IMR-90 (cell line): ENCODE data around the gene IFIT1B. TPM values are rescaled to one million over a fixed set of nuclear protein-coding genes. Genes with fewer than 3 reads are reported as not detected.

Experiments
- ATAC-seq: fragments of 200-7000 bp; cut with Tn5 transposase; 2 replicates; pipeline ENCODE4 v1.9.1; 2020; ENCODE audit warnings: low read depth, mild to moderate bottlenecking, moderate library complexity
- BruUV-seq: library from RNA; stranded (reverse); fragments of 400-500 nt; replicated peaks from 2 replicates; lab custom pipeline; 2021; lab: Mats Ljungman, UMichigan
- CTCF ChIA-PET: fragments of 300-600 bp; formaldehyde crosslinking; extraction: SDS; loops from one replicate; lab custom pipeline; 2021; ENCODE audit warnings: antibody characterized with exemption; lab: Yijun Ruan, JAX
- POLR2A ChIA-PET: fragments of 300-600 bp; sonication (Branson Sonifier 250); formaldehyde crosslinking; loops from one replicate; lab custom pipeline; 2022; ENCODE audit warnings: antibody characterized with exemption; ENCODE audit not compliant: unreplicated experiment; lab: Charles Lee
- DNase-seq: peaks from one replicate; pipeline ENCODE4 v3.0.0; 2013
- H2AFZ ChIP-seq: replicated peaks from 2 replicates; pipeline ENCODE3; 2013; ENCODE audit warnings: low read length, mild to moderate bottlenecking; ENCODE audit not compliant: poor library complexity
- H2AK5ac ChIP-seq: 2 replicates; pipeline ENCODE4 v1.6.1; 2013; ENCODE audit warnings: low read depth, low read length, inconsistent platforms
- H2AK9ac ChIP-seq: replicated peaks from 2 replicates; pipeline ENCODE3; 2013; ENCODE audit warnings: mild to moderate bottlenecking, low read depth, low read length, moderate library complexity; ENCODE audit not compliant: poor library complexity
- H2BK120ac ChIP-seq: 2 replicates; pipeline ENCODE4 v1.6.1; 2013; ENCODE audit warnings: low read depth, low read length, inconsistent platforms
- H2BK15ac ChIP-seq: 3 replicates; pipeline ENCODE4 v1.6.1; 2013; ENCODE audit warnings: low read depth, low read length, inconsistent platforms
- H2BK20ac ChIP-seq: 2 replicates; pipeline ENCODE4 v1.6.1; 2013; ENCODE audit warnings: low read depth, mild to moderate bottlenecking, inconsistent platforms, low read length, moderate library complexity
- H2BK5ac ChIP-seq: 2 replicates; pipeline ENCODE4 v1.6.1; 2013; ENCODE audit warnings: mild to moderate bottlenecking, low read depth, low read length, inconsistent platforms; ENCODE audit not compliant: poor library complexity, severe bottlenecking
- H3K14ac ChIP-seq: replicated peaks from 2 replicates; pipeline ENCODE4 v1.6.1; 2013; ENCODE audit warnings: low read depth, low read length, inconsistent platforms
- H3K18ac ChIP-seq: 2 replicates; pipeline ENCODE4 v1.6.1; 2013; ENCODE audit warnings: low read depth, low read length, control low read depth
- H3K23ac ChIP-seq: 2 replicates; pipeline ENCODE4 v1.6.1; 2013; ENCODE audit warnings: low read depth, low read length, inconsistent platforms
- H3K27ac ChIP-seq: 2 replicates; pipeline ENCODE4 v1.5.1; 2013; ENCODE audit warnings: mild to moderate bottlenecking, control low read depth, low read length; ENCODE audit not compliant: insufficient read depth
- H3K27me3 ChIP-seq: 2 replicates; pipeline ENCODE4 v1.6.1; 2013; ENCODE audit warnings: low read length; ENCODE audit not compliant: control insufficient read depth, insufficient read depth
- H3K36me3 ChIP-seq: 2 replicates; pipeline ENCODE4 v1.6.1; 2013; ENCODE audit warnings: low read length, mixed read lengths; ENCODE audit not compliant: control insufficient read depth, insufficient read depth
- H3K4ac ChIP-seq: 2 replicates; pipeline ENCODE4 v1.6.1; 2013; ENCODE audit warnings: low read depth, low read length, inconsistent platforms
- H3K4me1 ChIP-seq: 2 replicates; pipeline ENCODE4 v1.6.1; 2013; ENCODE audit warnings: low read length, mixed read lengths; ENCODE audit not compliant: control insufficient read depth, insufficient read depth
- H3K4me2 ChIP-seq: 2 replicates; pipeline ENCODE4 v1.6.1; 2013; ENCODE audit warnings: low read depth, mild to moderate bottlenecking, control low read depth, low read length, moderate library complexity
- H3K4me3 ChIP-seq: 2 replicates; pipeline ENCODE4 v1.5.1; 2013; ENCODE audit warnings: low read depth, mild to moderate bottlenecking, control low read depth, low read length, moderate library complexity; ENCODE audit not compliant: insufficient read depth
- H3K56ac ChIP-seq: 2 replicates; pipeline ENCODE4 v1.6.1; 2013; ENCODE audit warnings: low read length, inconsistent platforms; ENCODE audit not compliant: insufficient read depth; ENCODE audit errors: extremely low read depth
- H3K79me1 ChIP-seq, 2 experiments: 2 replicates each; pipeline ENCODE4 v1.6.1; 2013; ENCODE audit warnings: low read length in 2 of 2, inconsistent platforms in 1 of 2, low read depth in 1 of 2
- H3K9ac ChIP-seq: 2 replicates; pipeline ENCODE4 v1.6.1; 2013; ENCODE audit warnings: low read depth, low read length, control low read depth
- H3K9me1 ChIP-seq: 2 replicates; pipeline ENCODE4 v1.6.1; 2013; ENCODE audit warnings: low read length, inconsistent platforms; ENCODE audit not compliant: insufficient read depth
- H3K9me3 ChIP-seq: 2 replicates; pipeline ENCODE4 v1.6.1; 2013; ENCODE audit warnings: low read length; ENCODE audit not compliant: control insufficient read depth, insufficient read depth
- H4K20me1 ChIP-seq: 2 replicates; pipeline ENCODE4 v1.6.1; 2013; ENCODE audit warnings: low read length, inconsistent platforms; ENCODE audit not compliant: insufficient read depth
- H4K5ac ChIP-seq: 2 replicates; pipeline ENCODE4 v1.6.1; 2013; ENCODE audit warnings: mild to moderate bottlenecking, low read depth, low read length, control low read depth
- H4K8ac ChIP-seq, 2 experiments: 2 replicates each; pipeline ENCODE4 v1.6.1; 2013; ENCODE audit warnings: low read depth in 2 of 2, low read length in 2 of 2, control low read depth in 1 of 2, inconsistent platforms in 1 of 2
- H4K91ac ChIP-seq: 2 replicates; pipeline ENCODE4 v1.6.1; 2013; ENCODE audit warnings: low read depth, low read length, inconsistent platforms; ENCODE audit not compliant: insufficient read depth
- BHLHE40 ChIP-seq: fragments of 150-350 bp; IDR thresholded peaks from 2 replicates; pipeline ENCODE4 v1.6.1; 2016; ENCODE audit warnings: mild to moderate bottlenecking, low read depth, low read length
- CEBPB ChIP-seq: IDR thresholded peaks from 2 replicates; pipeline ENCODE4 v1.6.1; 2012; ENCODE audit warnings: low read depth, low read length, improper control_type of control experiment
- CHD1 ChIP-seq: IDR thresholded peaks from 2 replicates; pipeline ENCODE4 v1.6.1; 2012; ENCODE audit warnings: low read depth, low read length, improper control_type of control experiment
- FOS ChIP-seq: fragments of 150-350 bp; IDR thresholded peaks from 2 replicates; pipeline ENCODE4 v1.6.1; 2016; ENCODE audit warnings: low read depth, low read length
- MAFK ChIP-seq: IDR thresholded peaks from 2 replicates; pipeline ENCODE4 v1.6.1; 2012; ENCODE audit warnings: low read depth, low read length, improper control_type of control experiment
- MAZ ChIP-seq: IDR thresholded peaks from 2 replicates; pipeline ENCODE4 v1.6.1; 2012; ENCODE audit warnings: low read depth, mild to moderate bottlenecking, low read length, improper control_type of control experiment, moderate library complexity, borderline replicate concordance
- MXI1 ChIP-seq: IDR thresholded peaks from 2 replicates; pipeline ENCODE4 v1.6.1; 2012; ENCODE audit warnings: low read depth, mild to moderate bottlenecking, low read length, moderate library complexity, borderline replicate concordance
- NFE2L2 ChIP-seq: fragments of 150-350 bp; IDR thresholded peaks from 2 replicates; pipeline ENCODE4 v1.6.1; 2016; ENCODE audit warnings: low read depth, mild to moderate bottlenecking, low read length
- POLR2A ChIP-seq: IDR thresholded peaks from 2 replicates; pipeline ENCODE4 v1.6.1; 2012; ENCODE audit warnings: mild to moderate bottlenecking, low read depth, low read length
- RAD21 ChIP-seq: IDR thresholded peaks from 2 replicates; pipeline ENCODE4 v1.6.1; 2012; ENCODE audit warnings: low read length, improper control_type of control experiment
- RCOR1 ChIP-seq: IDR thresholded peaks from 2 replicates; pipeline ENCODE4 v1.6.1; 2012; ENCODE audit warnings: mild to moderate bottlenecking, low read length, improper control_type of control experiment; ENCODE audit not compliant: insufficient replicate concordance
- RFX5 ChIP-seq: IDR thresholded peaks from 2 replicates; pipeline ENCODE4 v1.8.0; 2012; ENCODE audit warnings: low read depth, mild to moderate bottlenecking, low read length, moderate library complexity
- SMC3 ChIP-seq: fragments of 150-350 bp; IDR thresholded peaks from 2 replicates; pipeline ENCODE4 v1.6.1; 2016; ENCODE audit warnings: low read depth, mild to moderate bottlenecking, antibody characterized with exemption, low read length, moderate library complexity
- dilution Hi-C: fragments of 300-500 bp; cut with HindIII; formaldehyde crosslinking; loops from one replicate; pipeline ENCODE4 v1.14.3; 2018; ENCODE audit warnings: low sequenced_read_pairs; ENCODE audit not compliant: unreplicated experiment
- in situ Hi-C: fragments of 300-500 bp; cut with MboI; formaldehyde crosslinking; loops from 3 replicates; pipeline ENCODE4 v1.14.3; 2019; ENCODE audit warnings: low sequenced_read_pairs, inconsistent platforms, mixed read lengths
- intact Hi-C: fragments of 100-400 bp; cut with micrococcal nuclease; formaldehyde crosslinking; loops from 2 replicates; pipeline ENCODE4 v1.10.0; 2022
- polyA plus RNA-seq, 3 experiments: library from polyadenylated mRNA; depleted of rRNA; stranded (reverse); fragments of >200 nt; gene quantifications; 2 replicates each; pipeline ENCODE4 v1.2.3, GENCODE V29; 2012; ENCODE audit warnings: low replicate concordance in 1 of 3
- total RNA-seq: library from RNA; depleted of rRNA; stranded (reverse); fragments of >200 nt; gene quantifications from 2 replicates; pipeline ENCODE4 v1.2.3, GENCODE V29; 2012
- TF ChIP-seq, protein P1 (sequence below): fragments of 150-350 bp; IDR thresholded peaks from 2 replicates; pipeline ENCODE4 v1.6.1; 2017; ENCODE audit warnings: mild to moderate bottlenecking, antibody characterized with exemption, low read length, low read depth
- TF ChIP-seq, protein P2 (sequence below): fragments of 150-350 bp; IDR thresholded peaks from 2 replicates; pipeline ENCODE4 v1.6.1; 2016; ENCODE audit warnings: low read depth, mild to moderate bottlenecking, low read length, moderate library complexity, borderline replicate concordance

Gene IFIT1B
- total and polyA plus RNA-seq, 2 of the 4 experiments (the other 2 are of a cell fraction) = not detected

GRCh38 chr10:89373916-89374711 lies 3.7 kb upstream of the IFIT1B start (continued):
- no peak for TF ChIP-seq BHLHE40
- peak; percentile 91 for TF ChIP-seq CEBPB

GRCh38 chr10:89374713-89375141 lies 3.1 kb upstream of the IFIT1B start:
- ATAC-seq (peak; percentile 59; the same call in 1 of the 2 replicates), DNase-seq (no peak)
- Histone ChIP-seq H3K4me3 (no peak overlapping the region), H3K9me3 (no peaks in the 10 kb centered on the region), H3K9ac (0 out of 2 replicates have a peak overlapping the region, but pooled peaks have one; percentile 16), H3K4me2 (peak overlapping the region; percentile 58), H3K36me3 (no peaks in the 10 kb centered on the region), H2AK5ac (peak overlapping the region; percentile 13; the same call in 1 of the 2 replicates), H4K8ac (peak overlapping the region in 1 of 2 experiments; percentile 6; a peak in 1 of 4 replicates), H3K14ac (0 out of 2 replicates have a peak overlapping the region, but pooled peaks have one; percentile 5), H2AK9ac (no peak overlapping the region), H2BK120ac (peak overlapping the region; percentile 9; the same call in 1 of the 2 replicates), H3K56ac (no peak overlapping the region), H2BK5ac (peak overlapping the region; percentile 45), H3K27me3 (no peaks in the 10 kb centered on the region), H3K9me1 (peaks cover 6% of the 10 kb centered on the region), H4K91ac (no peak overlapping the region), H3K4ac (peak overlapping the region; percentile 10), H2BK20ac (no peak overlapping the region), H2AFZ (peak overlapping the region; percentile 27), H3K4me1 (peaks cover 6% of the 10 kb centered on the region), H3K27ac (peak overlapping the region; percentile 88; the same call in 1 of the 2 replicates), H3K23ac (peak overlapping the region; percentile 27; the same call in 1 of the 2 replicates), H3K79me1 (no peaks in the 10 kb centered on the region), H4K20me1 (peaks cover 8% of the 10 kb centered on the region; the same call in 1 of the 2 replicates), H3K18ac (peak overlapping the region; percentile 35), H4K5ac (peak overlapping the region; percentile 17; the same call in 1 of the 2 replicates), H2BK15ac (peak overlapping the region; percentile 71; the same call in 2 of the 3 replicates)
- POLR2A ChIA-PET = no interaction called here
- intact Hi-C loops = loop anchor here (2.0 kb wide), 1 partner anchor 40 kb away; the partner anchor contains the start of gene IFIT5
- CTCF ChIA-PET = no interaction called here
- in situ Hi-C loops = no loop called here
- dilution Hi-C loops = no loop called here
- BruUV-seq = no TSS peak
- TF ChIP-seq BHLHE40 = no peak
- TF ChIP-seq RCOR1 = no peak
- no peak for TF ChIP-seq MXI1
- no peak for TF ChIP-seq SMC3
- no peak for TF ChIP-seq POLR2A
- TF ChIP-seq MAZ = no peak
- TF ChIP-seq, protein P1, sequence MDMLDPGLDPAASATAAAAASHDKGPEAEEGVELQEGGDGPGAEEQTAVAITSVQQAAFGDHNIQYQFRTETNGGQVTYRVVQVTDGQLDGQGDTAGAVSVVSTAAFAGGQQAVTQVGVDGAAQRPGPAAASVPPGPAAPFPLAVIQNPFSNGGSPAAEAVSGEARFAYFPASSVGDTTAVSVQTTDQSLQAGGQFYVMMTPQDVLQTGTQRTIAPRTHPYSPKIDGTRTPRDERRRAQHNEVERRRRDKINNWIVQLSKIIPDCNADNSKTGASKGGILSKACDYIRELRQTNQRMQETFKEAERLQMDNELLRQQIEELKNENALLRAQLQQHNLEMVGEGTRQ = no peak
- TF ChIP-seq MAFK = no peak
- TF ChIP-seq FOS = no peak
- no peak for TF ChIP-seq CEBPB
- TF ChIP-seq NFE2L2 = no peak
- no peak for TF ChIP-seq RAD21
- TF ChIP-seq, protein P2, sequence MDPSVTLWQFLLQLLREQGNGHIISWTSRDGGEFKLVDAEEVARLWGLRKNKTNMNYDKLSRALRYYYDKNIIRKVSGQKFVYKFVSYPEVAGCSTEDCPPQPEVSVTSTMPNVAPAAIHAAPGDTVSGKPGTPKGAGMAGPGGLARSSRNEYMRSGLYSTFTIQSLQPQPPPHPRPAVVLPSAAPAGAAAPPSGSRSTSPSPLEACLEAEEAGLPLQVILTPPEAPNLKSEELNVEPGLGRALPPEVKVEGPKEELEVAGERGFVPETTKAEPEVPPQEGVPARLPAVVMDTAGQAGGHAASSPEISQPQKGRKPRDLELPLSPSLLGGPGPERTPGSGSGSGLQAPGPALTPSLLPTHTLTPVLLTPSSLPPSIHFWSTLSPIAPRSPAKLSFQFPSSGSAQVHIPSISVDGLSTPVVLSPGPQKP = no peak
- TF ChIP-seq RFX5 = no peak
- no peak for TF ChIP-seq CHD1
